Neural progenitor cell (in vitro differentiated cells): ENCODE data around the gene BTG4. TPM values are rescaled to one million over a fixed set of nuclear protein-coding genes. Genes with fewer than 3 reads are reported as not detected.

Experiments used
- DNase-seq: peaks from one replicate; pipeline ENCODE4 v3.0.0-alpha.2; 2016; ENCODE audit warnings: low spot score
- H2AFZ ChIP-seq: fragments of 200-600 bp; sonication (generic); replicated peaks from 2 replicates; pipeline ENCODE4 v1.6.1; 2016; ENCODE audit warnings: antibody characterized with exemption
- H3F3A ChIP-seq: fragments of 200-600 bp; sonication (generic); 2 replicates; pipeline ENCODE4 v1.6.1; 2016; ENCODE audit warnings: antibody characterized with exemption, low read depth
- H3K27ac ChIP-seq: fragments of 200-600 bp; sonication (generic); 2 replicates; pipeline ENCODE4 v1.5.1; 2016; ENCODE audit warnings: mild to moderate bottlenecking
- H3K27me3 ChIP-seq: fragments of 200-600 bp; sonication (generic); 2 replicates; pipeline ENCODE4 v1.6.1; 2016; ENCODE audit warnings: mild to moderate bottlenecking, moderate library complexity
- H3K36me3 ChIP-seq: fragments of 200-600 bp; sonication (generic); 2 replicates; pipeline ENCODE4 v1.5.1; 2016
- H3K4me1 ChIP-seq: fragments of 200-600 bp; sonication (generic); 2 replicates; pipeline ENCODE4 v1.6.1; 2016; ENCODE audit warnings: mixed run types
- H3K4me2 ChIP-seq: fragments of 200-600 bp; sonication (generic); 2 replicates; pipeline ENCODE4 v1.6.1; 2016
- H3K4me3 ChIP-seq: fragments of 200-600 bp; sonication (generic); 2 replicates; pipeline ENCODE4 v1.5.1; 2016
- H3K79me2 ChIP-seq: fragments of 200-600 bp; sonication (generic); 2 replicates; pipeline ENCODE4 v1.6.1; 2016; ENCODE audit warnings: low read depth
- H3K9ac ChIP-seq: fragments of 200-600 bp; sonication (generic); 2 replicates; pipeline ENCODE4 v1.6.1; 2016
- H3K9me3 ChIP-seq: fragments of 200-600 bp; sonication (generic); 2 replicates; pipeline ENCODE4 v1.5.1; 2016; ENCODE audit warnings: low read depth
- H4K20me1 ChIP-seq: fragments of 200-600 bp; sonication (generic); 2 replicates; pipeline ENCODE4 v1.6.1; 2016; ENCODE audit warnings: low read depth
- H3K27ac Mint-ChIP-seq: 3 replicates; pipeline ENCODE4 v1.8.0; 2021; ENCODE audit warnings: mixed read lengths
- H3K27me3 Mint-ChIP-seq: 2 replicates; pipeline ENCODE4 v1.8.0; 2022; ENCODE audit warnings: low read depth, mild to moderate bottlenecking, inconsistent platforms, moderate library complexity, mixed read lengths; ENCODE audit not compliant: insufficient read depth
- H3K36me3 Mint-ChIP-seq: 3 replicates; pipeline ENCODE4 v1.8.0; 2021; ENCODE audit warnings: mixed read lengths
- H3K4me1 Mint-ChIP-seq: 3 replicates; pipeline ENCODE4 v1.8.0; 2021; ENCODE audit warnings: mixed read lengths
- H3K4me3 Mint-ChIP-seq: 3 replicates; pipeline ENCODE4 v1.8.0; 2021; ENCODE audit warnings: mild to moderate bottlenecking, moderate library complexity, mixed read lengths
- H3K9me3 Mint-ChIP-seq: 3 replicates; pipeline ENCODE4 v1.8.0; 2020; ENCODE audit warnings: mixed read lengths
- CTCF ChIP-seq: fragments of 200-600 bp; sonication (generic); IDR thresholded peaks from 2 replicates; pipeline ENCODE4 v1.5.1; 2017; ENCODE audit warnings: antibody characterized with exemption, mild to moderate bottlenecking
- EZH2 ChIP-seq: fragments of 200-600 bp; sonication (generic); IDR thresholded peaks from 2 replicates; pipeline ENCODE4 v1.6.1; 2017; ENCODE audit warnings: antibody characterized with exemption, mild to moderate bottlenecking, moderate library complexity
- EZH2phosphoT487 ChIP-seq: fragments of 200-600 bp; sonication (generic); IDR thresholded peaks from 2 replicates; pipeline ENCODE4 v1.6.1; 2017; ENCODE audit warnings: antibody characterized with exemption
- total RNA-seq: library from RNA; depleted of rRNA; stranded (reverse); fragments of >200 nt; gene quantifications from 2 replicates; pipeline ENCODE4 v1.2.3, GENCODE V29; 2015; ENCODE audit warnings: low replicate concordance

The BTG4 gene
- total RNA-seq, 1 donor from 2014 or later: not detected

GRCh38 chr11:111469200-111469599 lies 43.0 kb downstream of the BTG4 start:
- peaks cover 2% of the 10 kb centered on the region for H3K27me3 Mint-ChIP-seq
- H3K9ac ChIP-seq: no peak overlapping the region
- no peak for DNase-seq
- no peak overlapping the region for H3K4me3 Mint-ChIP-seq
- H3K4me1 ChIP-seq: peaks cover 6% of the 10 kb centered on the region
- TF ChIP-seq EZH2phosphoT487 (no peak), CTCF (no peak), EZH2 (no peak)
- H3K27me3 ChIP-seq: no peaks in the 10 kb centered on the region
- no peaks in the 10 kb centered on the region for H4K20me1 ChIP-seq
- H3K79me2 ChIP-seq: no peaks in the 10 kb centered on the region
- no peak overlapping the region for H3K27ac ChIP-seq
- H3K4me3 ChIP-seq: no peak overlapping the region
- H3K27ac Mint-ChIP-seq: no peak overlapping the region
- H2AFZ ChIP-seq: peak overlapping the region; percentile 68
- no peaks in the 10 kb centered on the region for H3F3A ChIP-seq
- no peaks in the 10 kb centered on the region for H3K9me3 ChIP-seq
- no peaks in the 10 kb centered on the region for H3K9me3 Mint-ChIP-seq
- no peak overlapping the region for H3K4me2 ChIP-seq
- no peaks in the 10 kb centered on the region for H3K36me3 ChIP-seq
- H3K36me3 Mint-ChIP-seq: no peaks in the 10 kb centered on the region
- peaks cover 14% of the 10 kb centered on the region for H3K4me1 Mint-ChIP-seq

GRCh38 chr11:111466615-111467014 lies 45.6 kb downstream of the BTG4 start:
- Histone ChIP-seq H3K4me2 (no peak overlapping the region), H2AFZ (no peak overlapping the region), H3K36me3 (no peaks in the 10 kb centered on the region), H3K4me3 (no peak overlapping the region), H3K9ac (no peak overlapping the region), H3K4me1 (peaks cover 6% of the 10 kb centered on the region), H3K79me2 (no peaks in the 10 kb centered on the region), H3K27me3 (no peaks in the 10 kb centered on the region), H3K9me3 (no peaks in the 10 kb centered on the region), H3K27ac (no peak overlapping the region), H4K20me1 (no peaks in the 10 kb centered on the region), H3F3A (no peaks in the 10 kb centered on the region)
- H3K27ac Mint-ChIP-seq: no peak overlapping the region
- no peak overlapping the region for H3K4me3 Mint-ChIP-seq
- H3K27me3 Mint-ChIP-seq: peaks cover 3% of the 10 kb centered on the region
- no peaks in the 10 kb centered on the region for H3K36me3 Mint-ChIP-seq
- peaks cover 14% of the 10 kb centered on the region for H3K4me1 Mint-ChIP-seq
- TF ChIP-seq EZH2: no peak
- no peak for TF ChIP-seq EZH2phosphoT487
- TF ChIP-seq CTCF: no peak
- no peak for DNase-seq
- H3K9me3 Mint-ChIP-seq: no peaks in the 10 kb centered on the region

- Mint-ChIP-seq H3K4me1 (peaks cover 14% of the 10 kb centered on the region), H3K36me3 (no peaks in the 10 kb centered on the region), H3K9me3 (no peaks in the 10 kb centered on the region), H3K27me3 (peaks cover 5% of the 10 kb centered on the region), H3K4me3 (no peak overlapping the region), H3K27ac (no peak overlapping the region)
- no peaks in the 10 kb centered on the region for H3K9me3 ChIP-seq
- H3K36me3 ChIP-seq: no peaks in the 10 kb centered on the region
- H4K20me1 ChIP-seq: no peaks in the 10 kb centered on the region
- no peak overlapping the region for H2AFZ ChIP-seq
- H3F3A ChIP-seq: no peaks in the 10 kb centered on the region
- no peak overlapping the region for H3K4me2 ChIP-seq
- no peaks in the 10 kb centered on the region for H3K79me2 ChIP-seq
- H3K27ac ChIP-seq: no peak overlapping the region
- H3K27me3 ChIP-seq: no peaks in the 10 kb centered on the region
- no peak for DNase-seq
- peaks cover 6% of the 10 kb centered on the region for H3K4me1 ChIP-seq
- no peak overlapping the region for H3K4me3 ChIP-seq
- no peak overlapping the region for H3K9ac ChIP-seq
- TF ChIP-seq EZH2phosphoT487 (no peak), EZH2 (no peak), CTCF (no peak)
Observed at GRCh38 chr11:111465400-111465799, 46.8 kb downstream of the BTG4 start.

GRCh38 chr11:111463276-111463675 lies 48.9 kb downstream of the BTG4 start:
- H3K4me1 Mint-ChIP-seq: no peaks in the 10 kb centered on the region
- DNase-seq: no peak
- H3K27ac Mint-ChIP-seq: no peak overlapping the region
- H3K4me2 ChIP-seq: no peak overlapping the region
- no peaks in the 10 kb centered on the region for H3K27me3 ChIP-seq
- no peaks in the 10 kb centered on the region for H3K79me2 ChIP-seq
- no peak overlapping the region for H3K9ac ChIP-seq
- no peaks in the 10 kb centered on the region for H3K36me3 Mint-ChIP-seq
- no peak overlapping the region for H3K4me3 ChIP-seq
- H3K9me3 Mint-ChIP-seq: no peaks in the 10 kb centered on the region
- no peak overlapping the region for H3K27ac ChIP-seq
- peaks cover 5% of the 10 kb centered on the region for H3K27me3 Mint-ChIP-seq
- H3K4me1 ChIP-seq: no peaks in the 10 kb centered on the region
- H3F3A ChIP-seq: no peaks in the 10 kb centered on the region
- no peaks in the 10 kb centered on the region for H3K36me3 ChIP-seq
- no peak overlapping the region for H3K4me3 Mint-ChIP-seq
- H2AFZ ChIP-seq: no peak overlapping the region
- no peaks in the 10 kb centered on the region for H3K9me3 ChIP-seq
- H4K20me1 ChIP-seq: no peaks in the 10 kb centered on the region
- TF ChIP-seq CTCF: no peak
- no peak for TF ChIP-seq EZH2phosphoT487
- TF ChIP-seq EZH2: no peak
